GM19467 (cell line): Measurements from ENCODE around the gene KDR.

Experiments used
- ATAC-seq: cut with Tn5 transposase; IDR thresholded peaks from one replicate; pipeline ENCODE4 v1.9.1; 2021; ENCODE audit warnings: mild to moderate bottlenecking, moderate library complexity; ENCODE audit not compliant: unreplicated experiment

The KDR gene

DNA sequence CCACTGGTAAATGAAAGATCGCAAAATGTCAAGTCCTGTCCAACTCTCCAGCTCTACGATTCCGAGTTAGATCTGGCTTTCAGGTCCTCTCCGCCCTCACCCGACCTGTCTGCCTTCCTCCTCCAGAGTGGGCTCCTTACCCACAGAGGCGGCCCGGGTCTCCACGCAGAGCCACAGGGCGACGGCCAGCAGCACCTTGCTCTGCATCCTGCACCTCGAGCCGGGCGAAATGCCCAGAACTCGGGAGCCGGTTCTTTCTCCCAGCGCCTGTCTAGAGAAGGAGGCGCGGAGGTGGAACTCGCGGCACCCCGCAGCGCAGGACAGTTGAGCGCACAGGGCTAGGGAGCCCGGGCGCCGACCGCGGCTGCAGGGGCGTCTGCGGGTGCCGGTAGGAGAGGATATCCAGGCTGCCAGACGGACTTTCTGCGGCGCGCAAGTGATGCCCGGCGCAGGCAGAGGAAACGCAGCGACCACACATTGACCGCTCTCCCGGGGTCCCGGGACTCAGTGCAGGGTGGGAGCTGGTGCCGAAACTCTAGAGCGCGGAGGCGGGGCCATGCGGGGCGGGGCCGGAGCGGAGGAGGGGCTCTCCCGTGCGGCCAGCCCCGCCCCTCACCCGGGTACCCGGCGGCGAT, at the start of gene KDR:
Gene KDR, minus strand, starts transcription at position 509 of the 635 bp plus-strand sequence. Its CDS starts 302 bp downstream, at position 207.
- no peak for ATAC-seq

DNA sequence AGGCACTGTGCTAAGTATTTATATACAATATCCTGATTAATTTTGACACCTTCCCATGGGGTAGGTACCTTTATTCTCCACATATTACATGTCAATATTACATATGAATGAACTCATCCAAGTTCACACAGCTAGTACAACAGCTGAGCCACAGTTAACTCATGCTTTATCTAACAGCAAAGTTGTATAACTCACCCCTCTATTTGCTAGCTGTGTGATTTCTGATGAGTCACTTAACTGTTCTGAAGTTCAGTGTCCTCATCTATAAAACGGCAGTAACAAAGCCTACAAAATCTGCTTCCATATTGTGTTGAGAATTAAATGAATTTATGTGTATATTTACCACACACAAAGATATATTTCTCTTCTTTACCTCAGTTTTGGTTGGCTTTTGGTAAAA, 48.2 kb upstream of the KDR start:
- no peak for ATAC-seq

DNA sequence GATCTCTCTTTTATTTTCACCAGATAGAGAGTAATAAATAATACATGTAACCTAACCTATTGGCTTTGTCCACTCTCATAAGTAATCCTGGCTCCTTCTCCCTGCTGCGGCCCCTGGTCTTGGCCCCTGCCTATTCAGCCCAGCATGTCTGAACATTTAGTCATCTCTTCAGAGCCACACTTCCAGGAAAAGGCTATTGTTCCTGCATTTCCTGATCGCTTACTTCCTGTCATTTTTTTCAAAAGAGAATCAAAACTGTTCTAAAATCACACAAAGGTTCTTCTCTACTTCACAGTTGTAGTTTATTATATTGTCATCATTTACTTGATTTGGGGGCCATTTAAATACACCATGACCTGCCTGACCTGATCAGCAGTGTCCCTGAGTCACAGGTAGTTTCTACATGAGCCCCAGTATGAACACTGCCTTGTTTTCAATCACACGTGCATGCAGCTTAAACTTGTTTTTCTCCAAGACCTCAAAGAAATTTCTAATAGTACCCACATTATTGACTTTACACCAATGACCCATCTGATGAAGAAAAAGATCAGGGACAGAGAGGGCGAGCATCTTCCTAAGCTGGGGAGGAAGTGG, 47.4 kb upstream of the KDR start:
- no peak for ATAC-seq

DNA sequence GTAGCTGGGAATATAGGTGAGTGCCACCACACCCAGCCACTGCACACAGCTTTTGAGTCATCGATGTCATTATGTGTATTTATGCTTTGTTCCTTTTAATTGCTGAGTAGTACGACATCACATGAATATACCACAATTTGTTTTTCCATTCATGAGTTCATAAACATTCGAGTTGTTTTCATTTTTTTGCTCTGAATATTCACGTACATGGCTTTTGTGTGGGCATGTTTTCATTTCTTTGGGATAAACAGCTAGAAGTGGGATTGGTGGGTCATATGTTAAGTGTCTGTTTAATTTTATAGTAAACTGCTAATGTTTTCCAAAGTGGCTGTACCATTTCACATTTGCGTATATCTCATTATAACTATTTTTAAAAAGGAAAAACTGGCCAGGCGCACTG, 45.1 kb upstream of the KDR start:
- ATAC-seq, result no peak

DNA sequence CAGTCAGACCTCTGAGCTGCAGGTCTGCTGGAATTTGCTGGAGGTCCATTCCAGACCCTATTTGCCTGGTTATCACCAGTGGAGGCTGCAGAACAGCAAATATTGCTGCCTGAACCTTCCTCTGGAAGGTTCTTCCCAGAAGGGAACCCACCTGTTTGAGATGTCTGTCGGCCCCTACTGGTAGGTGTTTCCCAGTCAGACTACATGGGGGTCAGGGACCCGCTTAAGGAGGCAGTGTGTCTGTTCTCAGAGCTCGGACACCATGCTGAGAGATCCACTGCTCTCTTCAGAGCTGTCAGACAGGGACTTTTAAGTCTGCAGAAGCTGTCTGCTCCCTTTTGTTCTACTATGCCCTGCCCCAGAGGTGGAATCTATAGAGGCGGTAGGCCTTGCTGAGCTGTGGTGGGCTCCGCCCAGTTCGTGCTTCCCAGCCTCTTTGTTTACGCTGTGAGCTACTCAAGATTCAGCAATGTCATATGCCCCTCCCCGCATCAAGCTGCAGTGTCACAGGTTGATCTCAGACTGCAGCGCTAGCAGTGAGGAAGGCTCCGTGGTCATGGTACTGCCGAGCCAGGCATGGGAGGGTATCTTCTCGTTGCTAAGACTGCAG, 44.1 kb upstream of the KDR start:
- ATAC-seq, result no peak

DNA sequence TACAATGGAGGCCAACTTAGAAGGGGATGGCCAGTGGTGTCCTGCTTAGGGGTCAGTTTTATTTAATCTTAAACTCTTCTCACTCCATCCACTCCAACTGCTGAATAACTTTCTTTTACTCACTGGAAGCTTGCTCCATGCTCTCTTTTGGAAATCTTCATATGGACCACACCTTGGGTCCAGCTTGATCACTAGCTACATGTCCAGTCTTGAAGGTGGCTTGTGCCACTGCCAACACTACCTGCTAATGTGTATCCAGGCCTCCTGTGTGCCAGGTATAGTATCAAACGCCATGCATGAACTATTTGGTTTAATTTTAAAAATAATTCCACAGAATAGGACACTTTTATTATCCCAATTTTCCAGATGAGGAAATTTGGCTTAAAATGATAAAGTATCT, 37.0 kb upstream of the KDR start:
- ATAC-seq, result no peak

DNA sequence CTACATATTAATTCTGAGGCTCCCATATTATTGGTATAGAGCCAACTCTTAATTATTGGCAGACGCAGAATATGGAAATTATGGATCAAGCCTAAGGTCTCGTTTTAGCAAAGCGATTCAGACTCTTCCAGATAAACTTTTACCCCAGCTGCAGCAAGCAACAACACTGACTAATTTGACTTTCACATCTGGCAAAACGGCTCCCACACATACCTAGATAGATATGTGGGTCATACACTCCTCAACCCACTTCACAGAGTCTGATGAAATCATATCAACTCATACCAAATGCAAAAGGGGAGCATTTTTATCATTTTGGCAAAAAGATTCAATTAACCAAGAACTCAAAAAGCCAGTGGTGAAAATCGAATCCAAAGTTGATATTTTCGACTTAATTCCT, 36.3 kb upstream of the KDR start:
- no peak for ATAC-seq

DNA sequence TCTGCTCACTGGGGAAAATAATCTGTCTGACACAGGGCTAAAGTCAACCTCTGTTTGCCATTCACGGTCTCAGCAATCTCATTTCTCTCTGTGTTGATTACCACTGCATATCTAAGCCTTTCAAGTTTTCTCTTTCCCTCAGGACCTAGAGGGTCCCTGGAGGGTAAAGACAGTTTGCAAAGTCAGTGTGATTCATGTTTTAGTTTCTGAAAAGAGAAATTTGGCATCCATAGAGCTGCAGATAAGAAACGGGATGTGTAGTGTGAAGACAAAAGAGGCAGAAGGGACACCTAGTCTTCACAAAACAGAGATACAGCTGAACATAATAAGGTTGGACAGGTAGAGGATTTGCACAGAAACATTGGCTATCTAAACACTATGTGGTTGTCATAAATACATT, 34.5 kb upstream of the KDR start:
- no peak for ATAC-seq

DNA sequence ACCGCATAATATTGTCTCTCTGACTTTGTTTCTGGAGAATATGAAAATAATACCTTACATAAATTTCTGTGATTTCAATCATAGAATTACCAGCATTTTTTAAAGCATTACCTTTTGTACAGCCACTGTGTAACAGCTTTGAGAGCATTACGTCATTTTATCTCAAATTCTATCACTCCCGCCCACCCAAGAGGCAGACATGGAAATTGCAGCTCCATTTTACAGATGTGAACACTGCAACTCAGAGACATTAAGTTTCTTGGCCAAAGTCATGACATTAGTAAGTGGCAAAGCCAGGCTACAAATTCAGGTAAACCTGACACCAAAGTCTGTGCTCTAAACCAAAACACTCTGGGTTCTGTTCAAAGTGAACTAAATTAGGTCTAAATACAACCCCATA, 33.6 kb upstream of the KDR start:
- ATAC-seq, result no peak

DNA sequence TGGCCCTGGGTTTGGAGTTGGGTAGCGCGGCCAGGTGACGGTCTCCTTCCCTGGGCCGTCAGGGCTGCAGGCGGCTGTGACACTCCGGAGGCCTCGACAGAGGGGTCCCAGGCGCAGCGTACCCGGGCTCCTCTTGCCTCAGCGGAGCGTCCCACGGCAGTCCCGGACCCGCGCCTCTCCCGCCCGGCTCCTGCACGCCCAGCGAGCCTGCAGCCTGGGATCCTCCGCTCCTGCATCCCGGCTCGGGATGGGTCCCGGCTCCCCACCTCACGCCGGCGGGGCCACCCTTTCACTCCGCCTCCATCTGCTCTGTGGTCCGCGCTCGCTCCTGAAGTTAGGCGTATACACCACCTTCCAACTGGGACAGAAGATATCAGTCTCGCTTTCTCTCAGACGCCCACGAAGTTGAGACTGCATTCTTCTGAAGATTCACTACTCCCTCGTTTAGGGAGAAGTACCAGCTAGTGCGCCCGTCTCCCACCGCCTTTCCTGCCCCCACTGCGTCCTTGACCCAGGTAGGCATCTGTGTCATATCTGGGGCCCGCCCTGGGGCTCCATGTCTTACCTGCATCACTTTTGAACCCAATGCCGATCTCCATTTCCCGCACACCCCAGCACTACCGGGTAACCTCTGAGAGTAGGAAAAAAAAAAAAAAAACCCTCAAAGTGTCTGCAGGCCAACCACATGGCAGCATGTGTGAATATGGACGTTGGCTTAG, 32.3 kb upstream of the KDR start:
- no peak for ATAC-seq

DNA sequence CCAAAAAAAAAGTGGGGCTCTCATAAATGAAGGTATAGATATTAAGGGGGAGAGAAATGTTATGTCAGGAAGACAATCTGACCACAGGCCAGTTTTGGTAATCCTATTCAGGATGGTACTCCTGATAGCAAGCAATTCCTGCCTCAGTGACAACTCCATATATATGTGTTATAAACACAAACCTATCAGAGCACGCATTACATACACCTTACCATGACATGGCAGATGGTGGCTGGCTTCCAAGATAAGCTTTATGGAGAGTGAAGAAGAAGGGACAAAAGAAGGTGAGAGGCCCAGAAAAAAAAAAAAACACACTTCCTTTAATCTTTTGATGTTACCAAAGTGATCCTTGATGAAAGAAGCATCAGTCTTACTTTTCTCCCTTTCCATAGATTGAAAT, 29.5 kb upstream of the KDR start:
- no peak for ATAC-seq

DNA sequence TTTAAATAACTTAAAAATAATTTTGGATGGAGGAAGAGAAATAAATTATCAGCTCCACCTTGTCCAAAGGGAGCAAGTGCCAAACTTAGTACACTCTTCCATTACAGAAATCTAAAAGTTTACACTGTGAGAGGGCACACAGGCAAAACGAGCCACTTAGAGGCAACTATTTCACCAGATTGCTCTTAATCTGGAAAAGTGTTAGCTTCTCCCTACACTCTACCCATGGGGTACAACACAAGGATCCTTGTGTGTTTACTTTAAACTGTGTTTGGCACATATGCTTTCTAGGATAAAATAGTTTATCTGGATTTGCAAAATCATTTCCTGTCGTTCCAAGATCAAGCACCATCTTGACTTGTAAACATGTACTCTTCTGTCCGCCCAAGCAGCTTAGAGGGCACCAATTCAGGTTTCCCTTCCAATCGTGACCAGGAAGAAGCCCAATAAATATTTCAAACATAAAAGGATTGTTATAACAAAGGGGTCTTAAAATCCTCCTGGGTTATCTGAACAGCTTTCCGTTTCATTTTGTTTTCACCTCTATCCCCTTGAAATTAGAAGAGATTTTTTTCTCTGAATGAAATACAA, 29.0 kb upstream of the KDR start:
- no peak for ATAC-seq

DNA sequence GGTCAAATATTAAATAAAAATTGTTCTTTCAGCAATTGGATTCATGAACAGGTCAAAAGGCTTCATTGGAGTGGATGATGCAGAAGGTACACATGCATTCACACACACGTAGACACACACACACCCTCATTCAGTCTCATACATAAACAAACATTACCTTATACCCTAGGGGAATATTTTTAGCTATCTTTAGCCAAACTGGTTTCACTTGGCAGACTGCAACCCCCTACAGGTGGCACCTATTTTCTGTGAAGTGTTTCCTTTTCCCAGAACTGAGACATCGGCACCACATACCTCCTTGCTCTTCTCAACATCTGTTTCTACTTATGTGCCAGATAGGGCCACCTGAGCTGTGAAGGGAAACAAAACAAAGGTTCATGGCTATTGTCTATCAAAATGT, 18.5 kb upstream of the KDR start:
- no peak for ATAC-seq

DNA sequence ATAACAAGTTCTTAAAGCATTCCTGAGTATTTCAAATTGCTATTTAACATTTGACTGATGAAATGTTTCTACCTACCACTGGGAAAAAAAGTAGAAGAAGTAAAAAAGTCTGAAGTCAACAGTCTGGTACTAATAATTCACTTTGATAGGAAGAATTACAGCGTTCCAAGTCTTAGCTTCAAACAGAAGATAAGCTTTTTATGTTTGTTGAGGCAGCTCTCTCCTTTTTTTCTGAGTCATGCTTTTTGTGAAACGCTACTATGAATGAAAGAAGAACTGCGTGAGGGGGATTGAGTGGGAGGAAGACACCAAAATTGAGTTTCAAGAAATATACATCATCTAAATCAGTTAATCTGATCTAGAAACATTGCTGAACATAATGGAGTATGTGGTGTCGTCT, 13.0 kb upstream of the KDR start:
- ATAC-seq, result no peak

DNA sequence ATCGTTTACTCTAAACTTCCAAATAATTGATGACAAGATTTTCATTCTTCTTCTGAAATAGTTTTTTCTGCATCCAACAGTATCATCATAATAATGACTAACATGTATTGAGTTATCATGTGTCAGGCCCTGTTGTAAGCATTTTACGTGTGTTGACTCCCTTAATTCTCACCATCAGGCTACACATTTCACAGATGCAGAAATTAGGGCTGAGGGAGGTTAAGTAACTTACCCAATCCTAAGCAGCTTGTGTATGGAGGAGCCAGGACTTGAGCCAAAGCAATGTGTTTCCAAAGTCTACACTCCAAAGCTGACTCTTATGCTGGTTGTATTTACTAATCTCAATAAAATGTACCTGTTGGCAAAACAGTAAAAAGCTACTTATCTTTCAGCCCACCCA, 11.2 kb upstream of the KDR start:
- ATAC-seq, result no peak

DNA sequence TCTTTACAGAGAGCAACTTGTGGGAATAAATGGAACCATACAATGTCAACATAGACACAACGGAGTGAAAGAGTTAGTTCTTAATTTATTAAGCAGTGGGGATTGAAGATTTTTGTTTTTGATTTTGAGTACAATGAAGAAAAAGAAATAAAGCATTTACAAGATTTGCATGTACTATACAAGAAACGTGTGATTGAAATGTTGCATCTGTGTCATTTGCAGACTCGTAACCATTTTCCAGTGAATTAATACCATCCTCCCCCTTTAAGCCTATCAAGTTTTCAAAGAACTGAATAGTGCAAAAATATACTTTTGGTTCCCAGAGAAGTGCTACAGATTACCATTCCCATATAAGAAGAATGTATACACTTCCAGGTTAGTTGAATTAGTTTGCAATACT, 8.6 kb upstream of the KDR start:
- no peak for ATAC-seq

DNA sequence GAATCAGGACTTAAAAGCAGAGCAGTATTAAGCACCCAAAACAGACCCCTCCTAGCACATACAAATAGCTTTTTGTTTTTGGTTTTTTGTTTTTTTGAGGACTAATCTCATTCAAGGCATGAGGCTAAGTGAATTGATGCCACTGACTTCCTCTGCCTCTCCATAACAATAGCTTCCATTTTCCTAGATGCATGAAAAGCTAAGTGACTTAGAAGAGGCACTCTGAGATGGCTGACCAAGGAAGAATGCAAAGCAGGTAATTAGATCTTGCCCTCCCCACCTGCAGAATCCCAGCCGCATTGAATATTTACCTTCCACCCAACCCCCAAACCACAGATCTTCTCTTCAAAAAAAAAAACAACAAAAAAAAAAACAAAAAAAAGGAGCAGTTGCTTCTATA, 7.4 kb upstream of the KDR start:
- ATAC-seq, result no peak

DNA sequence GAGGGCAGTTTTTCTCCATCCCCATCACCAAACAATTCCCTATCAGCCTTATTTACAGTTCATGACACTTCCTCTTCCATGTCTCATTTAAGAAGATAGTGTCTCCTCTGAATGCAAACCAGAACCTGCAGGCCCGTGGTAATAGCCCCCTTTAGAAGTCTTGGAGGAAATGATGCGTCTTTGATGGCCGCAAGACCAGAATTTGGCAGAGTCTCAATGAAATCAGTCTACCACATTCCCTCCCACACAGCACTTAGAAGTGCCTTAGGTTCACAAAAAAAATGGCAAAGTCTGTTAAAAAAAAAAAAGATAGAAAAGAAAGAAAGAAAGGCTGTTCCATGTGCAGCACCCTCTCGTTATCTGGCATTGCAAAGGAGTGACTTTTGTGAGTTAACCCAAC, 2.1 kb upstream of the KDR start:
- ATAC-seq, result no peak

DNA sequence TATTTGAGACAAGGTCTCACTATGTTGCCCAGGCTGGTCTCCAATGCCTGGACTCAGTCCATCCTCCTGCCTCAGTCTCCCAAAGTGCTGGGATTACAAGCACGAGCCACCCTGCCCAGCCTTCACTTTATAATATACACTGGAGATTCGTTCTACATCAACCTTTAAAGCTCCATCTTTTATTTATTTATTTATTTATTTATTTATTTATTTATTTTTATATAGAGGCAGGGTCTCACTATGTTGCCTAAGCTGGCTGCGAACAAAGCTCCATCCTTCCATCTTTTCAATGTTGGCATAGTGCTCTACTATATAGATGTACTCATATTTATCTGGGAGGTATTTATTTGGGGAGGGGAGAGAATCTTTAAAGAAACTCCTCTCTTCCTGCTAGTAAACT, 1.7 kb upstream of the KDR start:
- no peak for ATAC-seq

DNA sequence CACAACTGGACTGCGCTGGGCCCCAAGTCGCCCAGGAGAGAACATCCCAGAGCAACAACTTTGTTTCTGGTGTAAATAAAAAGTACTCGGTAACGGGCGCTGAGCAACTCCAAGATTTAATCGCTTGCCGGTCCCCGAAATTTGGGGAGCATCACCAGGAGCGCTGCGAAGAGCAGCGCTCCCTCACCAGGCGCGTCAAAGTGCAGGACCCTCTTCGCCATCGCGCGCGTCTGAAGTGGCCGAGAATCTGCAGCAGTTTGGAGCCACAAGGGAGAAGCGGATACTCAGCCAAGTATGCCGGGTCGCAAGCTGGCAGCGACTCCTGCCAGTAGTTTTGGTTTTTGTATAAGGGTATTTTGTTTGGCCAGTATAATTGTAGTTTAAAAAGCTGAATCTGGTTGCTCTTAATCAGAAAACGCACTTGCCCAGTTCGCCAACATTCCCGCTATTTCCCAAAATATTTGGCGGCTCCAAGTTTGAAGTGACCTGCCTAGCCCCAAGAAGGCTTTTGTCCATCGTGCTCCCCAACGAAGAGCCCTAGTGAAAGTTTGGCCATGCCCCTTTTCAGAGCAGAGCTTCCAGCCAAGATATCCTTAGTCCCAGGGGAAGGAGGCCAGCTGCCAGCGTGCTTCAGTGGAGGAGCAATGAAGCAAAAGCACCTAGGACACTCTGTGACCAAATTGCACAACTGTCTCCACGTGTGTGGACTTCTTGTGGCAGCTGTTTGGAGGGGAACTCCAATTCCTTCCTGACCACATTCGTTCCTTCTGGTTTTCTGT, 557 bp upstream of the KDR start:
- ATAC-seq, result no peak
